Measurements from ENCODE around the gene DPY19L1.
A peak's percentile ranks its signal among the peaks of the same experiment; 100 is the strongest.
"Not testable (repeated sequence)": the region's sequence is repeated elsewhere in the genome, so short reads cannot be mapped to it uniquely, and the experiment has no call there.

Gene DPY19L1

DNA sequence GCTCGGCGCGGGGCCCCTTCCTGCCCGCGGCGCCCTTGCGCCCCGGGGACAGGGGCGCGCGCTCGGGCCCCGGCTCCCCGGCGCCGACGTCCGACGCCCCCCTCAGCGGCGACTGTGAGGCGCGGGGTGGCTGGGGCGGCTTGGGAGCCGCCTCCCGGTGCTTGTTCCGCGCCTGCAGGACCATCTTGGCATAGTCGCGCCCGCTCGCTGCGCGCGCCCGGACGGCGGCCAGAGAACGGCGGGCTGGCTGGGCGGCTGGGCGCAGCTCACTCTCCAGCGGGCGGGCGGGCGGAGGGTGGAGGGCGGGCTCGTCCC, at the start of gene DPY19L1:
Gene DPY19L1, minus strand, starts transcription at position 275 of the 315 bp plus-strand sequence. Its CDS starts 91 bp downstream, at position 184.
- DNase-seq (ENCODE audit: insufficient read length, low spot score) (no peak), FAIRE-seq (no peak)
- TF ChIP-seq POLR2A (IDR thresholded peaks at IDR 0.05; ENCODE audit: low read depth, low read length) = peak; percentile 90

DNA sequence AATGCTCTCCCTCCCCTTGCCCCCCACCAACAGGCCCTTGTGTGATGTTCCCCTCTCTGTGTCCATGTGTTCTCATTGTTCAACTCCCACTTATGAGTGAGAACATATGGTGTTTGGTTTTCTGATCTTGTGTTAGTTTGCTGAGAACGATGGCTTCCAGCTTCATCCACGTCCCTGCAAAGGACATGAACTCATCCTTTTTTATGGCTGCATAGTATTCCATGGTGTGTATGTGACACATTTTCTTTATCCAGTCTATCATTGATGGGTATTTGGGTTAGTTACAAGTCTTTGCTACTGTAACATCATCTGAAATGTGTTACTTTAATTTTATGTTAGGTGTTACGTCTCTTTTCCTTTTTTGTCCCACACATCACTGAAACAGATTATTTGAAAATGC, 42.2 kb upstream of the DPY19L1 start:
- DNase-seq (ENCODE audit: insufficient read length, low spot score); FAIRE-seq: not testable (repeated sequence)

DNA sequence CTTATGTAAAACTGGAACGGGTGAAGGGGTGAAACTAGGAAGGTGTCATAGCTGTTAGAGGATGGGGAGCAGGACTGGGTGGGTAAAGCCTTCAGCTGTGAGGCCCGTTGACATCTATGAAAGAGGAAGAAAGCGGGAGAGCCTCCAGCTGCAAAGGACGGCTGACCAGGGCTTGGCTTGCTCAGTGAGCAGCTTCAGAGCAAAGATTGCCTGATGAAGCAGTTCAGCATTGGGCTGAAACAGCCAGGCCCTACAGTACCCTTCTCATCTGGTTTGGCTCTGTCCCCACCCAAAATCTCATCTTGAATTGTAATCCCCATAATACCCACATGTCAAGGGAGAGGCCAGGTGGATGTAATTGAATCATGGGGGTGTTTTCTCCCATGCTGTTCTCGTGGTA, 36.7 kb upstream of the DPY19L1 start:
- not testable (repeated sequence) for FAIRE-seq; DNase-seq (ENCODE audit: insufficient read length, low spot score)

DNA sequence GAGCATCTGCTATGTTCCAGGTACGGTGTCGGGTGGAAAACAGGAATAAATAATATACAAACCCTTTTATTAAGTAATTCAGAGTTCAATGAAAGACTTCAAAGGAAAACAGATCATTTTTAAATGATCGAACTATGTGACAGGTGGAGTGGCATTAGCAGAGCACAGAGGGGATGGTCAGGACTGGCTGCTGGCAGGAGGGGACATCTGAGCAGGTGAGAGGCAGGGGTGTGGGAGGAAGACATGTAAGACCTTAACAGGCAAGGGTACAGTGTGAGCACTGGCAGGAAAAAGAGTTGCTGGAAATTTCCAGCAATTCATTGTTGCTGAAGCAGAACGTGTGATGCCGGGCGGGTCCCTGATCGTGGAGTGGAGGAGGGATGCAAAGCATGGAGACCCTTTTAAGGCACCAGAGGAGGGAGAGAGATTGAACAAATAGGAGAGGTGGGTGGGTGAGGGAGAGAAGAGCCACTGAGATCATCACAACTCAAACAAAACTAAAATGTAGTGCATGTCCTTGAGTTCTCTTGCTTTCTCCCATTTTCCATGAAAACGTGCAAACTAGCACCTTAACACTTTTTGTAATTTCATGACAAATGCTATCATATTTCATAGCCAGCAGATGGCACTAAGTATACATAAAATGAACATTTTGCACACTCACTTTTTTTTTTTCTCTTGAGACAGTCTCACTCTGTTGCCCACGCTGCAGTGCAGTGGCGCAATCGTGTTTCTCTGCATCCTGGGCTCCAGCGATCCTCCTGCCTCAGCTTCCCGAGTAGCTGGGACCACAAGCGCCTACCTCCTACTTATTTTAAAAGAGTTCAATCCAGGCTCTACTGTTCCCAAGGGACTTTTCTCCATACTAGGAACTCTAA, 35.9 kb upstream of the DPY19L1 start:
- peak; percentile 11 for FAIRE-seq
- DNase-seq (ENCODE audit: insufficient read length, low spot score) = not testable (repeated sequence)

DNA sequence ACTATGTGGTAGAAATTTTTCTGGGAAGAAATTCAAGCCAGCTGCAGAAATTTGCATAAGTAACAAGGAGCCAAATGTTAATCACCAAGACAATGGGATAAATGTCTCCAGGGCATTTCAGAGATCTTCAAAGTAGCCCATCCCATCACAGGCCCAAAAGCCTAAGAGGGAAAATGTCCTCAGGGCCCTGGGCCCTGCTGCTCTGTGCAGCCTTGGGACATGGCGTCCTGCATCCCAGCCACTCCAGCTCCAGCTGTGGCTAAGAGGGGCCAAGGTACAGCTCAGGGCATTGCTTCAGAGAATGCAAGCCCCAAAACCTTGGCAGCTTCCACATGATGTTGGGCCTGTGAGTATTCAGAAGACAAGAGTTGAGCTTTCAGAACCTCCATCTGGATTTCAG, 31.8 kb upstream of the DPY19L1 start:
- DNase-seq (ENCODE audit: insufficient read length, low spot score); FAIRE-seq: not testable (repeated sequence)

DNA sequence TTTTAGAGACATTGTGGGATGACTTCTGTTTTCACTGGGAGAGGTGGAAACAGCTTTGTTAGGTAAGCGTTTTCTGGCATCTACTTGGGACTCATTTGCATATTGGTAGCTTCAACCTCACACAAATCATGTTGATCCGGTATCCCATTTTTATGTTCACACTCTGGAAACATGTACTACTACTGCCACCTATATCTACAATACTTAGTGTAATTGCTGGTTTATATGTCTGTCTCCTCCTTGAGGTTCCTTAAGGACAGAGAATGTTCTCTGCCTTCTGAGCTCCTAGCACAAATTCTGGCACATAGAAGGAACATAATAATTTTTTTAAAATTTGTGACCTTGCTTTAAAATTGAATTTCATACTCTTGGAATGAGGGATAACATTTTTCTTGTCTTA, 28.1 kb upstream of the DPY19L1 start:
- DNase-seq (ENCODE audit: insufficient read length, low spot score); FAIRE-seq: not testable (repeated sequence)

DNA sequence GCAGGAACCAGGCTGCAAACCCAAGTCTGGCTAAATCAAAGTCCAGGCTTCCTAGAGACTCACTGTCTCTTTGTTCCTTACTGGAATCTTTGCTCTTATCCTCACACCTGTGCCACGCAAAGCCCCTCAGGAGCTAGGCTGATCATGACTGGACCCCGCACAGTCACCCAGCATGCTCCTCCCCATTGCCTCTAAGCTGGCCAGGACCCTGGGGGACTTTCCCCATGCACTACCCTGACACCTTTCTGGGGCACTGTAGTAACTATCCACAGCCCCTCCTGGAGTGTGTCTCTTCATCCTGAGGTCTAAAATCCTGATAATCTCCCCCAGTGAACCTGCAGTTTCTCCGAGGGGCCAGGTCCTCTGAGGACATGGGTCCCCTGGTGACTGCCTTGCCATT, 21.3 kb upstream of the DPY19L1 start:
- not testable (repeated sequence) for FAIRE-seq; DNase-seq (ENCODE audit: insufficient read length, low spot score)

DNA sequence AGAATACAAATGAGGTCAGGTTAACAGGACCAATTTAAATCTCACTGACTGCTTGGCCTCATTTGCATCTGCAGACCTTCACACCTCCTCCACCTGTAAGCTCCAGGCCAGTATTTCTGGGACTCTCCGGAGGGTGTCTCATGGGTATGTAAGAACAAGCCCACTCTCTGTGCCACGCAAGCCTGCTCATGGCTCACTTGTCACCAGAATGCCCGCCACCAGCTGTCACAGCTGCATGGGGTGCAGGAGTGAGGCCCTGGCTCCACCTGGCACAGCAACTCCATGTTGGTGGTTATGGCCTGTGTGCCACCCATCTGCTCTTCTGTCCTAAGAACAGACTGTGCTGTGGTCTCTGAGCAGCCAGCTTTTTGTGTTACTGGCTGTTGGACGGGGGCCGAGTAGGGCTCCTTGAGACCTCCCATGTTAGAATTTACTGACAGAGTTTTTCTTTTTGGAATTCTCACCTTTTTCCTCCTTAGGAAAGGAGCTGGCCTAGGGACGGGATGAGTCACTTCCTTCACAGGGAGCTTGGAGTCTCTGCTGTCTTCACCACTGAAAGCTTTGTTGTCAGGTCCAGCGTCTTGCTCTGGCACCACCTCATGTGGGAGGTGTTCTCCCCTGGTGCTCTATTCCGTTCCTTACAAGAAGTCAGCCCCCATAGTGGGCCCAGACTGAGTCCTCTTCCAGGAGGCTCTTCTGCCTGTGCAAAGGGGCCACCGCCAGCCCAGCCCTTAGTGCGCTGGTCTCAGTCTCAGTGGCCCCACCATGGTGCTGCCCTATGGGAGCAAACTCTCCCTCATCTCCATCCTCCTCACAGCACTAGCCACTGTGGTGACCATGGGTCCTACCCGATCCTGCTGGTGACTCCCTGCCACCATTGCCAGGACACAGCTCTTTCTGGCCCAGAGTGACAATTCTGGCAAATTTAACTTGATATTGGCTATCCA, 20.5 kb upstream of the DPY19L1 start:
- peak; percentile 33 for FAIRE-seq

DNA sequence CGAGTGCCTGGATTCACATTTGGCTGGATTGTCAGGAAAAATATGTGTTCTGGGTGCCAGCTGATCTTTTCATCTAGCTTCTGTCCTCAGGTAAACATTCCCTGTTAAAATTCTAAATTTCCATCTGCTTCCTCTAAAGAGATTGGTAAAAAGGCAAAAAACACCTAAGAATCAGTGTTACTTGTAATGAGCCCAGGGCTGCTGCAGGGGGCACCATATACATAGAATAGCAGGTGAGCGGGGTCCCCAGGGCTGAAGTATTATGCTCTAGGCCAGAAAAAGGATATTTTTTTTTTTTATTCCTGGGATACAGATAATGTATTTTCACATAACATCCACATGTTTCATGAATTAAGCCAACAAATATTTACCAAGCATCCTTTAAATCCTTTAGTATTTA, 18.4 kb upstream of the DPY19L1 start:
- DNase-seq (ENCODE audit: insufficient read length, low spot score); FAIRE-seq: not testable (repeated sequence)

More for the DNA sequence above, 20.5 kb upstream of the DPY19L1 start:
- not testable (repeated sequence) for DNase-seq (ENCODE audit: insufficient read length, low spot score)

DNA sequence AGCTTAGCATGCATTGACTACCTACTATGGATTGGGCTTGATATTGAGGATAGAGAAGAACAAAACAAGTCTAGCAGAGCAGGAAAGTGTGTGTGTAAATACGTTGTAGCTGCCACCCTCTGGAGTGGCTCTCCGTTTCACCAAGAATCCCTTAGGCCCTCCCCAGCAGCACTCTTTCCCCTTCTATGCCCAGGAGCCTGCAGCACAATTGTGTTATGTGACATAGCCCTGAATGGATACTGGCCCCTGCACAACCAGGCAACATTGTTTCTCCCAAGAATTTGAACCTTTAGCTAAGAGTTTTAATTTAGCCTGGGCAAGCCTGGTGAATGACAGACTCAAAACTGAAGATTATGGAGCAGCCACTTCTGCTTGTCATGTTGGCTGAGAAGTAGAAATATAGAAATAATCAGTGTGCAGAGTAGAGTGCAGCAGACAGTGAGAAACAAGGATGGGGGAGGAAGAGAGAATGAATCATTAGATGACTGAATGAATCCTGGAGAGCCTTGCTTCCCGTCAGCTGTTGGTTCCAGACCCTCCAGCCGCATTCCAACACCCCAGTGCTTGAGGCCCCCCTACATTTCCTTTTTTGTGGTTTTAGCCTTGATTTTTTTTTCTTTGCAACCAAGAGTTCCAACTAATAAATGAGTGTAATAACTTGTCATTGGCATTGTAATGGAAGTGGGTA, 16.3 kb upstream of the DPY19L1 start:
- DNase-seq (ENCODE audit: insufficient read length, low spot score) = not testable (repeated sequence)

DNA sequence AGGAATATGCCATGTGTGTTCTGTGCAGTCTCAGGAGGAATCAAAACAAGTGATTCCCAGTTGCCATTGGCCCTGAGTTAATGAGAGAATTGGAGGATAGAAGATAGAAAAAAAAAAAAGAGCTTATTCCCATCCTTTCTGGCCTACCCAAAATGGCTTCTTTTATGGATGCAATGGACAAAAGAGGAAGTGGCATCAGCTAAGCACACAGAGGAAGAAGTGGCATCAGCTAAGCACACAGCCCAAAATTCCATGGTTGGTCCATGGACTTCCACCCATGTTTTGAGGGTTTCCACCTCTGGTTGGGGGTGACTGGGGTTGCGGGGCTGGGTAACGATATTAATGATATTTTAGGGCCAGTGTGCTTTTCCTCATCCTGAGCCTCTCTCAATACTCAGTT, 11.1 kb upstream of the DPY19L1 start:
- not testable (repeated sequence) for DNase-seq (ENCODE audit: insufficient read length, low spot score); FAIRE-seq

More for the DNA sequence above, 16.3 kb upstream of the DPY19L1 start:
- not testable (repeated sequence) for FAIRE-seq

DNA sequence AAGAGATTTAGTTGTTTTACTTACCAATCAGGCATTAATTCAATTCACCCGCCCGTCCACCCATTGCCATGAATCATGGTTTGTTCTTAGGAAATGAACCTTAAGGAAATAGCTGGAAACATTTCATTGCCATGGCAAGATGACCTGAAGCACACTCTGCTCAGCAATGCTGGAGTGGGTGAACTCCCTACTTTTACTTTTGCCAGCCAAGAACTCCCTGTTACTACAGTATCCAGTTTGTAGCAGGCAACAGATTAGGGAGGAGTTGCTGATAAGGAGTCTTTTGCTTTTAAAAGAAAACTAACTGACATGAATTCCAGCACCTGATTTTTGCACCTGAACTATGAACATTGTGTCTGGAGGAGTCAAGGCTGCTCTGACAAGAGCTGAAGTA, 10.6 kb upstream of the DPY19L1 start:
- not testable (repeated sequence) for FAIRE-seq; DNase-seq (ENCODE audit: insufficient read length, low spot score)

DNA sequence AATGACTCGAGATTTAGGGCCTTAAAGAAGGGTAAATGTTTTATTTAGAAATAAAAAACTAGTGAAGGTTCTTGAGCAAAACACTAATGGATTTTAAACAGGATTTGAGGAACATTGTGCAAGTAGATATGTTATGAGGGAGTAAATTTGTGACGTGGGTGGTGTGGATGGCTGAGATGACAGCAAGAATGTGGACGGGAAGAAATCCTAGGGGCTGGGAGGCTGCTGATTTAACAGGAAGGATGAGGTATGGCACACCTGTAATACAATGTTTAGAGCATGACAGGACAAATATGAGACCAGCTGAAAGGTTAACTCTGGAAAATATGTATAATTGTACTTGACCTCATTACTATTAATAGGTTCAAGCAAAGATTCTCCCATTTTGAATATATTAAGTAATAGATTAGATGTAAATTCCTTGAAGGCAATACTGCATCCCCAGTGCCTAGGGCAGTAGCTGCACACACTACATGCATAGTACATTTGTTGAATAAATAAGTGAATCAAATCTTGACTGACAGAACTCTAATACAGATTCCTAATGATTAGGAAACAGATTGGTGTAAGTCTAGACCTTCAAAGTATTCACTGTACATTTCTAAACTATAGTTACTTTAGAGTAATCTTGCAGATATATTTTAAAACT, 10.1 kb upstream of the DPY19L1 start:
- not testable (repeated sequence) for FAIRE-seq; DNase-seq (ENCODE audit: insufficient read length, low spot score)

DNA sequence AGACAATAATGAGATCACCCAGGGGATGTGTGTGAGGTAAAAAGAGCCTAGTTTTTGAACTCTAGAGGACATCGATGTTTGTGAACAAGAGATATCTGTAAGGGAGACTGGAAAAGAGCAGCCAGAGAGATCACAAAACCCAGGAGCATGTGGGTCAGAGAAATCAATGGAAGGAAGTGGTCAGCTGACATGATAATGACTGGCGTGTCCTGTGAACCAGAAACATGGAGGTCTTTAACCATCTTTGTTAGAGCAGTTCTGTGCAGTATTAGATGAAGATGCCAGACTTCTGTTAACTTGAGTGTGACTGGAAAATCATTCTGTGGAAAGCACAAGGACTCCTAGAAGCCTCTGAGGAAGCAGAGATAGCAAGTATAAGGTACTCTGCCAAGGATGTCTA, 6.0 kb upstream of the DPY19L1 start:
- not testable (repeated sequence) for DNase-seq (ENCODE audit: insufficient read length, low spot score); FAIRE-seq
